Cardiac fibroblast (primary cell): ENCODE measurements around the gene SMYD3.
A peak's percentile ranks its signal among the peaks of the same experiment; 100 is the strongest.

Experiments used
- DNase-seq, 2 donors: peaks; one replicate each; pipeline versions ENCODE4 v3.0.0 to v3.0.0-alpha.2; 2010; ENCODE audit warnings: low read depth in 2 of 2
- H3K4me3 ChIP-seq, 2 donors: replicated peaks in 1 of 2; 1 replicate in 1 of 2; 2 replicates in 1 of 2; pipeline ENCODE4 v1.5.1; 2011; ENCODE audit warnings: low read depth in 2 of 2, low read length in 2 of 2, mild to moderate bottlenecking in 2 of 2, moderate library complexity in 1 of 2
- CTCF ChIP-seq: IDR thresholded peaks from one replicate; pipeline ENCODE4 v1.5.1; 2011; ENCODE audit warnings: low read depth, mild to moderate bottlenecking, low read length, inconsistent platforms

Gene SMYD3

GRCh38 chr1:245915406-245915805, 591.7 kb downstream of the SMYD3 start:
- TF ChIP-seq CTCF = no peak
- no peak for DNase-seq

GRCh38 chr1:245908543-245908942, 598.5 kb downstream of the SMYD3 start:
- H3K4me3 ChIP-seq = no peak overlapping the region
- TF ChIP-seq CTCF = no peak
- no peak for DNase-seq

More at GRCh38 chr1:245915406-245915805, 591.7 kb downstream of the SMYD3 start:
- H3K4me3 ChIP-seq = no peak overlapping the region

DNA sequence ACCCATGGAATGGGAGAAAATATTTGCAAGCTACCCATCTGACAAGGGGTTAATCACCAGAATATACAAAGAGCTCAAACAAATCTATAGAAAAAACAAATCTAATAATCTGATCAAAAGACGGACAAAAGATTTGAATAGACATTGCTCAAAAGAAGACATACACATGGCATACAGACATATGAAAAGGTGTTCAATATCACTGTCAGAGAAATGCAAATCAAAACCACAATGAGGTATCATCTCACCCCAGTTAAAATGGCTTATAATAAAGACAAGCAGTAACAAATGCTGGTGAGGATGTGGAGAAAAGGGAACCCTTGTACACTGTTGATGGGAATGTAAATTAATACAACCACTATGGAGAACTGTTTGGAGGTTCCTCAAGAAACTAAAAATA, 600.9 kb downstream of the SMYD3 start:
- TF ChIP-seq CTCF = no peak
- no peak overlapping the region for H3K4me3 ChIP-seq
- DNase-seq = no peak

- no peak for TF ChIP-seq CTCF
- DNase-seq = no peak
- no peak overlapping the region for H3K4me3 ChIP-seq
Measured at GRCh38 chr1:245903851-245904250, 603.2 kb downstream of the SMYD3 start.

DNA sequence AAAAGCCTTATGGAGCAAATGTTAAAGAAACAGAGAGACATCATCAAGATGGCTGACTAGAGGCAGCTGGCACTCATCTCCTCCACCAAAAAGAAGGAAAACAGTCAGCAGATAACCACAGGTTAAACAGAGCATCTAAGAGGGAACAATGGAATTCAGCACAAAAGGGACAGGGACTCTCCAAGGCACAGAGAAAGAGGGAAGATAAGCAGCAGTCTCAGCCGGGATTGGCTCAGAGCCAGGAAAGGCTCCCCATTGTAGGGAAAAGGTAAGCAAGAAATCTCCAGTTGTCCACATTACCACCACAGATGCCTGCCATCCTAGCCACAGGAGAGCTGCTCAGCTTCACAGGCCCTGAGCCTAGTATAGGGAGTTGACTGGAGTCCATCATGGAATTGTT, 605.5 kb downstream of the SMYD3 start:
- DNase-seq = peak in 1 of 2 donors; percentile 12
- no peak overlapping the region for H3K4me3 ChIP-seq
- no peak for TF ChIP-seq CTCF

- H3K4me3 ChIP-seq = no peak overlapping the region
- peak; percentile 20 to 27 for DNase-seq
- no peak for TF ChIP-seq CTCF
Measured at GRCh38 chr1:245901037-245901436, 606.0 kb downstream of the SMYD3 start.

- DNase-seq = no peak
- H3K4me3 ChIP-seq = no peak overlapping the region
- no peak for TF ChIP-seq CTCF
Measured at GRCh38 chr1:245898581-245898980, 608.5 kb downstream of the SMYD3 start.
